GM10266 (cell line): ENCODE data around the gene LAMB1.

Experiments
- DNase-seq: peaks from one replicate; pipeline ENCODE4 v3.0.0; 2012; ENCODE audit errors: extremely low spot score
- CTCF ChIP-seq: IDR thresholded peaks from 2 replicates; pipeline ENCODE4 v1.5.1; 2012; ENCODE audit warnings: mild to moderate bottlenecking, low read depth; ENCODE audit not compliant: control insufficient read depth, insufficient read depth; ENCODE audit errors: missing control alignments

LAMB1 gene

GRCh38 chr7:107936312-107936711, 66.6 kb downstream of the LAMB1 start:
- TF ChIP-seq CTCF: no peak
- DNase-seq: no peak

- no peak for TF ChIP-seq CTCF
Observed at GRCh38 chr7:107934991-107935770, 67.8 kb downstream of the LAMB1 start.

GRCh38 chr7:107933386-107934013, 69.5 kb downstream of the LAMB1 start:
- DNase-seq: no peak
- no peak for TF ChIP-seq CTCF

More at GRCh38 chr7:107934991-107935770, 67.8 kb downstream of the LAMB1 start:
- DNase-seq: no peak

DNA sequence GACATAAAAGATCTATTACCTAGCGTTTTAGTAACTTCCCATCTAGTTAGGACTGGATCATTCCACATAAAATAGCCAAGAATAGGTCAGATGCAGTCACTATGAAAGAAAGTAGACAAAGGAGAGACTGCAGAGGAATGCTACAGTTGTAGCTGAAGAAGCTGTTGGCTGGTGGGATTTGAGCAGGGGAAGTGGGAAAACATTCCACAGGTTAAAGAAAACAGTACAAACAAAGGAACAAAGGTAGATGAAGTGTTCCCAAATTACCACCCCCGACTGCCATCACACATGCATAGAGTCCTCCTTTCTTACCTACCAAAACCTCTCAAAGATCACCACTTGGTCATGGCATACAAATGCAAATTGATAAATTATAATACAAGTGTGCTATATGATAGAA, 70.2 kb downstream of the LAMB1 start:
- no peak for DNase-seq
- TF ChIP-seq CTCF: no peak

- DNase-seq: no peak
- no peak for TF ChIP-seq CTCF
Observed at GRCh38 chr7:107931740-107932515, 71.0 kb downstream of the LAMB1 start.

- DNase-seq: no peak
- TF ChIP-seq CTCF: no peak
Observed at GRCh38 chr7:107926481-107926880, 76.5 kb downstream of the LAMB1 start.
